Measurements from ENCODE around the gene TM4SF1.

Gene TM4SF1

GRCh38 chr3:149373235-149374125 lies 4.0 kb downstream of the TM4SF1 start:
- Mint-ChIP-seq H3K36me3 (ENCODE audit: low read depth) (no peaks in the 10 kb centered on the region), H3K4me3 (no peak overlapping the region), H3K27me3 (peaks cover 28% of the 10 kb centered on the region), H3K4me1 (ENCODE audit: low read depth) (peaks cover 5% of the 10 kb centered on the region), H3K9me3 (no peaks in the 10 kb centered on the region), H3K27ac (no peak overlapping the region)
- DNase-seq = no peak

GRCh38 chr3:149371723-149372114 lies 5.7 kb downstream of the TM4SF1 start:
- H3K4me3 Mint-ChIP-seq = no peak overlapping the region
- no peaks in the 10 kb centered on the region for H3K36me3 Mint-ChIP-seq (ENCODE audit: low read depth)
- H3K4me1 Mint-ChIP-seq (ENCODE audit: low read depth) = peaks cover 9% of the 10 kb centered on the region
- no peak overlapping the region for H3K27ac Mint-ChIP-seq
- no peak for DNase-seq
- no peaks in the 10 kb centered on the region for H3K9me3 Mint-ChIP-seq
- peaks cover 12% of the 10 kb centered on the region for H3K27me3 Mint-ChIP-seq

GRCh38 chr3:149371001-149371722 lies 6.3 kb downstream of the TM4SF1 start:
- Mint-ChIP-seq H3K4me3 (no peak overlapping the region), H3K27me3 (peaks cover 11% of the 10 kb centered on the region), H3K9me3 (no peaks in the 10 kb centered on the region), H3K27ac (no peak overlapping the region), H3K4me1 (ENCODE audit: low read depth) (peaks cover 12% of the 10 kb centered on the region), H3K36me3 (ENCODE audit: low read depth) (no peaks in the 10 kb centered on the region)
- DNase-seq = no peak

DNA sequence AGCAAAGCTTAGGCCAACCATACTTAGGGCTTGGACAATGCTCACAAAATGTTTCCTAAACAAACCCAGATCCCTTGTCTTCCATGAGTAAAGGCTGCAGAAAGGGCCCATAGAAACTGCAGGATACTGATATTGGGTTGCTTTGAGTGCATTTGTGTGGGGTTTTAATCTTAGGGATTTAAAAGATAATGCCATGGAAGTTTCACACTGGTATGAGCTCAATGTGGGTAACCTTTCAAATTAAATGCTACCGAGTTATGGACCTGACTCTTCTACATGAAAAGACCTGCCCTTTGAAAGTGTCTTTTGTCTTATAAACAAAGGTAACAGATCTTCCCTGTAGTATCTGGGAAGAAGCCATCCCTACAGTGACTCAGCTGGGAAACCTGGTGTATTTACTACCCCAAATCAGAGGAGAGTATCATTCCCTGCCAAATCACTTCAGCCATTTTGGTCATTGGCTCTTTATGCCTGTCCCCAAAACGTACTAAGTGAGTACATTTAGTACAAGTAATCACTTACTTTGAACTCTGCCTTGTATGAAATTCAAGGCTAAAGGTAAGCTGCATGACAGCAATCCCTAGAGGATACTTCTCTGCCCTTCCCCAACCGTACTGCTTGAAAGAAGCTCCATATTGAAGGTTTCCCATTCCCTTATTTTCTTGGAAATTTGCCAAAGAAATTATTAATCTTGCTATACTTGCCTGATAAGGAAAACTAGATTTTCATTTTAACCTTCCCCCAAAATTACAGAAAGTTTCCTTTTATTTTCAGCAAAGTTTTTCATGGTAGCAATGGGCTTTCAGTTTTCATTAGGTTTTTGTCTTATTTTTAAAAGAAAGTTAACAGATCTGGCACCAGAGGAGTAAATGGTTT lies 7.2 kb downstream of the TM4SF1 start:
- DNase-seq = no peak
- Mint-ChIP-seq H3K4me1 (ENCODE audit: low read depth) (peaks cover 12% of the 10 kb centered on the region), H3K4me3 (no peak overlapping the region), H3K27me3 (peaks cover 11% of the 10 kb centered on the region), H3K9me3 (no peaks in the 10 kb centered on the region), H3K27ac (no peak overlapping the region), H3K36me3 (ENCODE audit: low read depth) (no peaks in the 10 kb centered on the region)

DNA sequence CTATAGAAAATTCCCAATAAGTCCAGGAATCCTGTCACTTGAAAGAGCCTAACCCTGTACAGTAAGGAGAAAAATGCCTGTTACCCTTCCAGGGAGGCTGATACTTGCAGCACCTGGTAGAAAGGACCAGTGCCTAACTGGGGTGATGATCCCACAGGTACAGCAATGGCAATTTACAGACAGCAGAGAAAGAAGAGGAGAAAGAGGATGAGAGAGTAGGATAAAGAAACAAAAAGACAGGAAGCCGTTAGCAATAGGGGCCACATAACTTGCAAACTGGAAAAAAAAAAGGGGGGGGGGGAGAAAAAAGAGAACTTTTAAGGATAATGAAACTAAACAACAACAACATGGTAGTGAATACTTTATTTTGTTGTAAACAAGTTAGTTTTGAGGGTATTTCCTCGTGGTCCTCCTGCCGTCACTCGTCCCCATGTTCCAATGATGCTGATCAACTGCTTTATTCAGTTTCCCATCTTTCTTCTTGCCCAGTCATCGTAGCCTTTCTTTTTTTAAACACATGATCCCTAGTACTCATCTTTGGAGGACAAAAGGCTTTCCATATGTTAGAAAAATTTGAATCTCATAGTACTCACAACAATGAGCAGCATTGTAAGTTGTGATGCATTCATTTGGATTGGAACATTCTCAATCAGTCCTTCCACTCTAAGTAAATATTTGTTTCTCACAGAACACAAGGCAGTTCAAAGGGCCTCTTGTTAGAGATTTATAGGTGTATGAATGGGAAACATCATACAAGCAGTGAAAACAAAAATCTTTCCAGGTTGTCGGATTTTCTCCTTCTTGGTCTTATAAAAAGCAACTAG lies 8.6 kb downstream of the TM4SF1 start:
- DNase-seq = no peak
- H3K36me3 Mint-ChIP-seq (ENCODE audit: low read depth) = no peaks in the 10 kb centered on the region
- H3K4me3 Mint-ChIP-seq = no peak overlapping the region
- H3K4me1 Mint-ChIP-seq (ENCODE audit: low read depth) = peaks cover 12% of the 10 kb centered on the region
- no peak overlapping the region for H3K27ac Mint-ChIP-seq
- H3K9me3 Mint-ChIP-seq = no peaks in the 10 kb centered on the region
- H3K27me3 Mint-ChIP-seq = peaks cover 12% of the 10 kb centered on the region

- Mint-ChIP-seq H3K27me3 (peaks cover 13% of the 10 kb centered on the region), H3K9me3 (no peaks in the 10 kb centered on the region), H3K36me3 (ENCODE audit: low read depth) (no peaks in the 10 kb centered on the region), H3K27ac (no peak overlapping the region), H3K4me1 (ENCODE audit: low read depth) (peaks cover 12% of the 10 kb centered on the region), H3K4me3 (no peak overlapping the region)
- DNase-seq = no peak
These were observed 9.2 kb downstream of the TM4SF1 start for GRCh38 chr3:149368201-149368673.

GRCh38 chr3:149366941-149367840 lies 10.3 kb downstream of the TM4SF1 start:
- Mint-ChIP-seq H3K9me3 (no peaks in the 10 kb centered on the region), H3K4me3 (no peak overlapping the region), H3K4me1 (ENCODE audit: low read depth) (peaks cover 12% of the 10 kb centered on the region), H3K27me3 (peaks cover 14% of the 10 kb centered on the region), H3K27ac (peak overlapping the region; percentile 45), H3K36me3 (ENCODE audit: low read depth) (no peaks in the 10 kb centered on the region)
- DNase-seq = no peak

- DNase-seq = no peak
- no peak overlapping the region for H3K27ac Mint-ChIP-seq
- peaks cover 24% of the 10 kb centered on the region for H3K27me3 Mint-ChIP-seq
These were observed 11.4 kb downstream of the TM4SF1 start for GRCh38 chr3:149366031-149366430.

GRCh38 chr3:149364624-149365023 lies 12.8 kb downstream of the TM4SF1 start:
- Mint-ChIP-seq H3K27ac (no peak overlapping the region), H3K9me3 (no peaks in the 10 kb centered on the region), H3K4me3 (no peak overlapping the region), H3K27me3 (peaks cover 24% of the 10 kb centered on the region), H3K4me1 (ENCODE audit: low read depth) (peaks cover 12% of the 10 kb centered on the region), H3K36me3 (ENCODE audit: low read depth) (no peaks in the 10 kb centered on the region)
- DNase-seq = no peak

More at GRCh38 chr3:149366031-149366430, 11.4 kb downstream of the TM4SF1 start:
- peaks cover 12% of the 10 kb centered on the region for H3K4me1 Mint-ChIP-seq (ENCODE audit: low read depth)
- no peak overlapping the region for H3K4me3 Mint-ChIP-seq
- H3K36me3 Mint-ChIP-seq (ENCODE audit: low read depth) = no peaks in the 10 kb centered on the region
- no peaks in the 10 kb centered on the region for H3K9me3 Mint-ChIP-seq

DNA sequence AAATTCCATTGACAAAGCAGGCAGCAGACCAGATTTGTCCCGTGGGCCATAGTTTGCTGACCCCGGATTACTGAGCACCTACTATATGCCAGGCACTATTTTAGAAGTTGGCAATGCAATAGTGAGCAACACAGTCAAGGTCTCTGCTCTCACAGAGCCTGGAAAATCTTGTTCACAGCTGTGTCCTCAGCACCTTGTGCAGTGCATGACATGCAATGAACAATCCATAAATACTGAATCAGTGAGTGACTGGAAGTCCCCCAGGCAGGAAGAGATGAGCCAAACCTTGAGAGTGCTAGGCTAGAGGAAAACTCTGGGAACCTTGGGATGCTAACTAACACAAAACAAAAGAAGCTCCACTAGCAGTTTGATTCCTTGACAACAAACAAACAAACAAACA lies 14.4 kb downstream of the TM4SF1 start:
- Mint-ChIP-seq H3K27ac (no peak overlapping the region), H3K9me3 (no peaks in the 10 kb centered on the region), H3K27me3 (peaks cover 35% of the 10 kb centered on the region), H3K36me3 (ENCODE audit: low read depth) (no peaks in the 10 kb centered on the region), H3K4me3 (no peak overlapping the region), H3K4me1 (ENCODE audit: low read depth) (peaks cover 12% of the 10 kb centered on the region)
- DNase-seq = no peak

GRCh38 chr3:149362366-149362765 lies 15.1 kb downstream of the TM4SF1 start:
- no peak for DNase-seq
- Mint-ChIP-seq H3K36me3 (ENCODE audit: low read depth) (no peaks in the 10 kb centered on the region), H3K27ac (no peak overlapping the region), H3K4me3 (no peak overlapping the region), H3K4me1 (ENCODE audit: low read depth) (peaks cover 10% of the 10 kb centered on the region), H3K27me3 (peaks cover 35% of the 10 kb centered on the region), H3K9me3 (no peaks in the 10 kb centered on the region)

DNA sequence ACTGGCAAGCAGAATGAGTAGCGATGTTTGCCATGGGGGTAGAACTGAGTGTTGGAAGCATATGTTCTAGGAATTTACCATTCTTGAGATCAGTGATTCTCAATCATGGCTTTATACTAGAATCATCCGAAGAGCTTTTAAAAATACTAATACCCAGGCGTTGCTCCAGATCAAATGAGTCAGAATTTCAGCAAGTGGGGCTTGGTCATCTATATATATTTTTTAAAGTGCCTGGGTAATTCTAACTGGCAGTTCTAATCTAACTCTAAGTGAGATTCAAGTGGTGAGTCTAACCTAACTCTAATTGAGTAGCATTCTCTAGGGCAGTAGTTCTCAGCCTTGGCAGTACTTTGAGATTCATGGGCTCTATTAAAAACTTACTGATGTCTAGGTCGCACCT lies 20.8 kb downstream of the TM4SF1 start:
- no peak overlapping the region for H3K27ac Mint-ChIP-seq
- H3K4me3 Mint-ChIP-seq = no peak overlapping the region
- no peak for DNase-seq
- H3K4me1 Mint-ChIP-seq (ENCODE audit: low read depth) = no peaks in the 10 kb centered on the region
- peaks cover 26% of the 10 kb centered on the region for H3K27me3 Mint-ChIP-seq
- no peaks in the 10 kb centered on the region for H3K36me3 Mint-ChIP-seq (ENCODE audit: low read depth)
- H3K9me3 Mint-ChIP-seq = no peaks in the 10 kb centered on the region

DNA sequence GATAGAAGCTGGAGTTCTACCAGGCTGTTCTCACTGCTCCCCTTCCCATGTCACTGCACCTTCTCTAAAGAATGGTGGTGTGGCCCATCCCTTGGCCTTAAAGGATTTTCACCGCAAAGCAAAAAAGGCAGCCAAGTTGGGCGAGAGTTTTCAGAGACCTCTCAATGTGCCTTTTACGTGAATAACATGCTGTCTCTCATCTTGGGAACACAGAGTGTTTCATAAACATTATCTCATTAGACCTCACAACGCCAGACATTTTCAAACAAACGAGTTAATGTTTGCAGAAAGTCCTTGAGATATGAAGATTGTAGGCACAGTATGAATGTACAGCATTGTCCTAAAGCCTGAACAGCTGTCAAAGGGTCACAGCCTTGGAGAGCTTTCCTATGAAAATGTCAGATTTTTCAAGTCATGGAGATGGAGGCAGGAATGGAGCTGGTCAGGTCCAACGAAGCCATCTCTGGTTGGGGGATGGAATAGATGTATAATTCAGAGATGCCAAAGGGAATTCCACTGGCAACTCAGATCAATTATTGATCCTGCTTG lies 21.3 kb downstream of the TM4SF1 start:
- H3K36me3 Mint-ChIP-seq (ENCODE audit: low read depth) = no peaks in the 10 kb centered on the region
- no peak for DNase-seq
- no peak overlapping the region for H3K4me3 Mint-ChIP-seq
- H3K4me1 Mint-ChIP-seq (ENCODE audit: low read depth) = no peaks in the 10 kb centered on the region
- H3K27me3 Mint-ChIP-seq = peaks cover 21% of the 10 kb centered on the region
- H3K9me3 Mint-ChIP-seq = no peaks in the 10 kb centered on the region
- H3K27ac Mint-ChIP-seq = no peak overlapping the region

All from activated T-cell treated with anti-CD3 and anti-CD28 coated beads, Interleukin-2, amount 50 U/mL, for 24 hours (primary cell).